OCI-M1 (cell line): ENCODE results near the gene ARHGEF12.

ENCODE experiments used
- DNase-seq: peaks from one replicate; lab custom pipeline; 2025; lab: John Stamatoyannopoulos, UW

Gene ARHGEF12

DNA sequence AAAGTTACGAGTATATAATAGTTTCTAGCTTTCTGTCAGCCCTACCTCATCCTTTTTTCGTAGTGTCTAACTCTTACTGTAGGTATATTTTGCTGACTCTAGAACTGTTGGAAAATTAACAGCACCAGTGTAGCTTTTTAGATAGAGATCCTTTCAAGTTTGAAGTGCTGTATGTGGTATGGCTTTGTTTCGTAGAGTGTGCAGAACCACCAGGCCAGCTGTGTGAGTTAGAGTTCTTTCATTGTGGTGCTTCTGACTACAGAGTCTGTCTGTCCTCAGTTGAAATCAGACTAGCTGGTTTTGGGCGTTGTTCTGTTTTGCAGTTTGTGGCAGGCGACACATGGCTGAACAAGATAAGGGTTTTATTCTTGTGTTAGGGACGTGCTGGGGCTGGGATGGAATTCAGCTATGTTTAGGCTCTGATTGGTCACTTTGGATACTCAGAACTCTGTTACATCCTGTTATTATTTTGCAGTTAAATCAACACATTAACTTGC lies 3.2 kb downstream of the ARHGEF12 start:
- peak; percentile 99 for DNase-seq

DNA sequence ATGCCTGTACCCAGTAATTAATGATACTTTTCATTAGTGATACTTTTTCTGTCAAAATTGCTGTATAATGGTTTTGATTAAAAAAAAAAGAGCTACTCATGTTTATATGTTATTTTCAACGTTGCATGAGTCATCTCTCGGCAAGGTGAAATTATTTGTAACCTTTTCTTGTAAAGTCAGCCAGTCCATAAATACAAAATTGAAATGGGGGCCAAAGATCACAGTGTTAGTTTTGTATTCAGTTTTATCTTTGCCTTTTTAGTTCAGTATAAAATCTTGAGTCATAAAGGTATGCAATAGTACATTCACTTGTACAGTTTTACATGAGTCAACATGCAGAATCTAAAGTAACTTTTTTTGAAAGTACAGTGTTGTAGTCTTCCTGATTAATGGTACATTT lies 4.3 kb downstream of the ARHGEF12 start:
- DNase-seq: no peak

DNA sequence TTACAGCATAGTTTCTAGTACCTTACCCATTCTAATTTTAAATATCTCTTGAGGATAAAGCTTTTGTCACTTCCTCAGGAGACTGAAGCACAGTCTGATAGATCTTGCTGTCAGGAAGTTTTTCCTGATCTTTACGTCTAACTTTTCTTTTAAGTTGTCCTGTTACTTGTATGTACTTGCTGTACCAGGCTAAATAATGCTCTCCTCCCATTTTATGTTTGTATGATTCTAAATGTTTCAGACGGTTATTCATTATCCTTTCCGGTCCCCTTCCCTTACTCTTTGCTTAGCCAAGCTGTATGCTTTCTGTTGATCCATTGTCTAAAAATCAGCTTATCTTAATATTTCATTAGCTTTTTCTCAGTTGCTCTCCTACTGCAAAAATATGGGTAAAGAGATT lies 6.0 kb downstream of the ARHGEF12 start:
- peak; percentile 41 for DNase-seq

DNA sequence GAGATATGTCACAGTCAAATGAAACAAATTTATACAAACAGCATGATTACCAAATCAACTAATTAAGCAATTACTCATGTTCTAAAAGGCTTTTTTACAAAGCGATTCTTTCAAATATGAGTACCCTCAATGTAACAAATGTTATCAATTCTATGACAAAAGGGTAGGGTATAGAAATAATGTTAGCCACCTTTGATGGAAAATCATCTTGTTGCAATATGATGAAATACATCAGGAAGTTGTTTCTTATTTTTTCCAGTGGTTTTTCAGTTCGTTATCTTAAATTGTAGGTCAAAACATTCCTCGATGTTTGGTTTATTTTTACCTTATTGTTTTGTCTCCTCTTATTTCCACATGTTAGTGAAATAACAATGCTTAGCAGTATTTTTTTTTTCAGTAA lies 6.5 kb downstream of the ARHGEF12 start:
- no peak for DNase-seq

DNA sequence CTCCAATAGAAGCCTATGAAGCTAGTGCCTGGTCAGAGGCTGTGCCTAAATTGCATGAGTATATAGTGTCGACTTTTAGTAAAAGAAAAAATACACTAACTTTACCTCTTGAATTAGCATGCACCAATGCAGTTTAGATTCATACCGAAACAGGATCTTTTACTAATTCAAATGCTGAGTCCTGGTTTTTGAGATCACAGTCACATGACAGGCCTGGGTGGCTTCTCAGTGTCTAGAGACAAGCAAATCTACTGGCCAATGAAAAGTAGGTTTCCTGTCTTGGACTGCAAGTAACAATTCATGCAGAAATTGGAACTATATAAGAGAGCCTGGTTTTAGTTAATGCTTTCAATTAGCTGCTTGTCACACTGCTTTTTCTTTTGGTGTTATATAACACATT lies 7.2 kb downstream of the ARHGEF12 start:
- peak; percentile 61 for DNase-seq

DNA sequence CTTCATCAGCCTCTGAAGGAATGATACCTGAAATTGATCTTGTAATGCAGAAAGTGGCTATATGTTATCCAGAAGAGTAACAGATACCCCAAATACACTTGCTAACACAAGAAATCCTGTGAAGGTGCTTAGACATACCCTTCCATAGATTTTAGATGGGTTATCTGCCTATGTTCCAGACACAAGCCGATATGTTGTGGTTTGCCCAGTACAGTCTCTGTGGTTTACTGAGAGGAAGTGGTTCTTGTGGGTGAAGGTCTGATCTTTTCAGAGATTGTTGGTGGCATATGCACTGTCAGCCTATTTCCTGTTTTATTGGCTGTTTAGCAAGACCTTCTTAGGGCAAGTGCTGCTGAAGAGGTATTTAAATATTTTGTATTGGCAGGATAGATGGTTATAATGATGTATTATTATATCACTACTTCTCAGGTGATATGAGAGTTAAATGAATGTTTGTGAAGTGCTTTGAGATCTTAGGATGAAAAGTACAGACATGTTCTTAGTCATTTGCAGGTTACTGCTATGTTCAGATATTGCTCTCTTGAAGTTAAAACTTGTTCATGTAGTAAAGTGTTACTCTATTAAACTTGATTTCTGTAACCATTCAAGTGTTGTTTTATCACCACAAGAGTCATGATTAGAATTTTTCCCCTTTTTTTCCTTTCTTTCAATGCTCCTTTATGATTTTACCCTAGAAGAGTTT lies 8.2 kb downstream of the ARHGEF12 start:
- peak; percentile 98 for DNase-seq

DNA sequence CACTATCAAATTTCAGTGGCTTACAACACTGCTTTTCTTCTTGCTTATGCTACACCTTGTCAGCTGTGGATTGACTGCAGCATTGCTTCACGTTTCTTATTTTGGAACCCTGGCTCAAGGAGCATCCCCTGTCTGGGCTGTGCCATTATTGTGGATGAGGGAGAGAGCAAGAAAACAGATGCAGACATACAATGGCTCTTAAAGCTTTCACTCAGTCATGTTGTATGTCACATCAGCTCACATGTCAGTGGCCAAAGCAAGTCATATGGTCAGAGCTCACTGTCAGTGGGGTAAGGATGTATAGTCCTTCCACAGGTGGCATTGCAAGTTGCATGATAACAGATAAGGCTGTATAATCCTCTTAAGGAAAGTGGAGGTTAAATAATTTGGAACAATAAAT lies 10.0 kb downstream of the ARHGEF12 start:
- peak; percentile 26 for DNase-seq

DNA sequence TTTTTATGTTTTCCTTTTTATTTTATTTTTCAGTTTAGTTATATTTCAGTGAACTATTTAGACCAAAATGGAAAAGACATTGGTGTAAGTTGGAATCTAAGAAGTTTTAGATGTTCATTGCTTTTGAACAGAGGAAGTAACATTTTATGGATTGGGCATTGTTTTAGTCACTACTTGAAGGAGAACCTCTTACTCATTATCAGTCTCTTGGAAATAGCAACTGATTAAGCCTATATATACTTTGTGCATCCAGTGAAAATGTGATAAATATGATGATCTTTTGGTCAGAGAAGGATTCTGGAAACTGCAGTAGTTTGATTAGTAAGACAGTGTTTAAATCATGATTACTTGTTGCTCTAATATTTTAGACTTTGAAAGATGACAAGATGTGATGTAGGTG lies 14.4 kb downstream of the ARHGEF12 start:
- DNase-seq: no peak

DNA sequence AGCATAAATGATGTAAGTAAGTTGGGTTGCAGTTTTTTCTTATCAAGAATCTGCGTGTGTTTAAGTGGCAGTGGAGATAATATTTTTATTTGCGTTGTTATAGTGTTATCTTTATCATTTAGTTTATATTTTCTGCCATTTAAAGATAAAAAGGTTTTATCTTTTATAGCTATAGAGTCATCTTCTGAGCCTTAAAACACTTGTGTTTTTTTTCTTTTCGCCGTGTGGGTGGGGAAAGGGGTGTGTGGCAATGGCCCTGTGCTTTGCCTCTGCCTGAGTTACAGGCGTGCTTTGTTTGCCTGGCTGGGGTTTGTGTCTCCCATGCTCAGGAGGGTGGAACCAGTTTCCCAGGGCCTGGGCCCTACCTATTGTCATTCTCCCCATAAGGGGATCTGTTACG lies 16.2 kb downstream of the ARHGEF12 start:
- no peak for DNase-seq

DNA sequence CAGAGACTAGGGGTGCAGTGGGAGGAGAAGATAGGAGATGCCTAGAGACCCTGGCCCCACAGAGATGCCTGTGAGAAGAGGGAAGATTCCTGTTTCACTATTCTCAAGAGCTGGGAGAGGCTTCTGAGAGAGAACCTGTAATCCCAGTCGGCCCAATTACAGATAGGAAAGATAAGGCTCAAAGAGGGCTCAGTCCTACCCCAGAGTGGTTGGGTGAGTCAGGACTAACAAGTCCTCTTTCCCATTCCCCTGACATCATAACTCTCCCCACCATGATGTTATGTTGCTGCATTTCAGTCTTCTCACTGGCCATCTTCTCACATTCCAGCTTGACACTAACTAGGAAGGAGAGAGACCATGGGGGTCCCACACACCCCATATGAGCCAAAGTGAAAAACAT lies 17.9 kb downstream of the ARHGEF12 start:
- no peak for DNase-seq

DNA sequence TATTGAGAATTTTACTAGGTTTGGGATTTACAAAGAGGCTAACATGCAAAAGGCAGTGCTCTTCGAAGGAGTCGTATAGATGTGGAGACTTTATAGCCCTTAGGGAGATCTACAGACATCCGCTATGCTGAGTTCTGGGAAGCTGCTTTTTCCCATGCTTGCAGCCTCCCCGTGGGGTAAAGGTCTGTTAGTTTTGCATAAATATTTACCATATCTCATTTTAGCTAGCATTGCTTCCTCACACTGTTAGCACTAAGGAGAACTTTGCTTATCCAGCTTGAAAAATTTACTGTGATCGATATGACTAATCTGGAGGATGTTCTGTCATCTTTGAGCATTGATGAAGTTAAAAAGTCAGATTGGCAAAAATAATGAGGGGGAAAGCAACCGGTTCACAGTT lies 18.6 kb downstream of the ARHGEF12 start:
- no peak for DNase-seq

DNA sequence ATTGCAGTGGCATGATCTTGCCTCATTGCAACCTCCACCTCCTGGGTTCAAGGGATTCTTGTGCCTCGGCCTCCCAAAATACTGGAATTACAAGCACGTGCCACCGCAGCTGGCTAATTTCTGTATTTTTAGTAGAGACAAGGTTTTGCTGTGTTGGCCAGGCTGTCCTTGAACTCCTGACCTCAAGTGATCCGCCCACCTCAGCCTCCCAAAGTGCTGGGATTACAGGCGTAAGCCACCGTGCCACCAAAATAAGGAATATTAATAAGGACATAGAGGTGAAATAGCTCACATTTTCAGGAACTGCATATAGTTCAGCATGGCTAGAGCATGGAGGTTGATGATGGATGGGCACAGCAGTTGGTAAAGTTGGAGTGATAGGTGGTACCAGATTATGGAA lies 21.4 kb downstream of the ARHGEF12 start:
- DNase-seq: no peak

DNA sequence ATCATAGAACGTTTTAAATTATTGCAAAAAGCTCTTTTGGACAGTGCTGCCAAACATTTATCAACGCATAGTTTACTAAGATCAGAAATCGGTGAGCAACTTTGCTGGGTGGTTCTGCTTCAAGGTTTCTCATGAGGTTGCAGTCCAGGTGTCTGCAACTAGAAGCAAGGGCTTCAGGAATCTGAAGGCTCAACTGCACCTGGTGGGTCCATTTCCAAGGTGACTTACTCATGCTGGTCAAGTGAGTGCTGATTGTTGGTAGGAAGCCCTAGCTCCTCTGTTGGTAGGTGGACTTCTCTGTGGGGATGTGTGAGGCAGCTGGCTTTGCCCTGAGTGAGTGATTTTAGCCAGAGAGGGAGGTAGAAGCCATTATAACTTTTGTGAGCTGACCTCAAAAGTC lies 22.5 kb downstream of the ARHGEF12 start:
- no peak for DNase-seq

DNA sequence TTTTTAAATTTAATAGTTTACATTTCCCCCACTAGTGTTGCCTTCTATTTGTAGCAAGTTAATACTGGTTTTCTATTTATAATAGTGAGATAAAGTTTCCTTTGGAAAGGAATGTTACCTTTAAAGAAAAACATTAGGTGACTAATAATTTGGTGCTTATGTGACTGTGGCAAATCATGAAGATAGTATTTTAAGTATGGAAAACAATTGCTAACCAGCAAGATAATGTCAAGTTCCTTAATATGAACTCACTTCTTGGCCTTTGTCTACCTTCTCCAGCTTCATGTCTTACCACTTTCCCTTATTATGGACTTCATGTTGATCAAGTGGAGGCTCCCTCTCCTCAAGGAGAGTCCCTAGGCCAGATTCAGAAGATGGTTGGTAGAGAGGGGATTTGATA lies 27.2 kb downstream of the ARHGEF12 start:
- DNase-seq: no peak

DNA sequence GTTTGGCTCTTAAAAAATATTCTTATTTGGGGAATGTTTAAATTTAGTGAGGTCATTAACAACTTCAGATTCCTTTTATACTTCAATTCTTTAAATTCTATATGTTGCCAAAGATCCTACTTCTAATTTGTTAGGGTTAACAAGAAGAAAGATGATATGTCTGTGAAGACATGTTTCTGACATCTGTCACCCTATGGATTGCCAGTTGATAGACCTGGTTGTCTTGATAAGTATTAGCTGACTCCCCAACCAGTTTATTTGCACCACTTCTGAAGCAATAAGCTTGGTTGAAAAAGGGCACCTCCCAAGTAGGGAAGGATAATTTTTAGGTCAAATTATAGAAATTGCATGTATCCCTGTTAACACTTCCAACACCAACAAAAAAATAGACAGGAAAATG lies 29.3 kb downstream of the ARHGEF12 start:
- no peak for DNase-seq

DNA sequence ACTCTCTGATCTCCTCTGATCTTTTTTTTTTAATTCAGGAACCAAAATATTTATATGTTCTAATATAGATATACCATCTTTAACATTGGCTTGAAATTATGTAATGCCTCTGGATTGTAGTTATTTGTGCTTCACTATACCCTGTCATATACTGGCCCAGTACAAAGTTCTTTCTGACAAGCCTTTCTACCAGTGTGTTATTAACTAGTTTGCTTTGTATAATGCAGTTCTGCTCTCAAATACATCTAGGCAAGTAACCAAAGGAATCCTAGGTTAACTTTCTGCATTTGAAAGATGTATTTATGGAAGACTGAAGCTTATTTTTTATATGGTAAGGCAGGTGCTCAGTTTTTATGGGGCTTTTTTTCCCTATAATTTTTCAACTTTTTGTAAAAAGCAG lies 36.1 kb downstream of the ARHGEF12 start:
- no peak for DNase-seq

DNA sequence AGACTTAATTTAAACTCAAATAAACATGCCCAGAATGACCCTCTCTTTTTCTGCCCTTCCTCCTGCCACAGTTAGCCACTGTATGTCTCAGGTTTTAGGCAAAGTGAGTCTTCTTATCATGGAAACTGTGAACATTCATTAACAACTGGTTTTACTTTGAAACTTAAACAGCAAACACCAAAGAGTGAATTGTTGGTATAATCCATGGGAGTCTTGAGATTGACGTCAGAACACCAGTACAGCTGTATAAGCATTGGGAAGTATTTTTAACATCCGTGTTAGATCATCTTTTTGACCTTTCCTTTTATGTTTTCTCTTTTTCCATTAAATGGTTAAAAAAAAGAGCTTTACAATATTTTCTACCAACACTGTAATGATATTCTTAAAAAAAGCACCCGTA lies 38.9 kb downstream of the ARHGEF12 start:
- DNase-seq: no peak

DNA sequence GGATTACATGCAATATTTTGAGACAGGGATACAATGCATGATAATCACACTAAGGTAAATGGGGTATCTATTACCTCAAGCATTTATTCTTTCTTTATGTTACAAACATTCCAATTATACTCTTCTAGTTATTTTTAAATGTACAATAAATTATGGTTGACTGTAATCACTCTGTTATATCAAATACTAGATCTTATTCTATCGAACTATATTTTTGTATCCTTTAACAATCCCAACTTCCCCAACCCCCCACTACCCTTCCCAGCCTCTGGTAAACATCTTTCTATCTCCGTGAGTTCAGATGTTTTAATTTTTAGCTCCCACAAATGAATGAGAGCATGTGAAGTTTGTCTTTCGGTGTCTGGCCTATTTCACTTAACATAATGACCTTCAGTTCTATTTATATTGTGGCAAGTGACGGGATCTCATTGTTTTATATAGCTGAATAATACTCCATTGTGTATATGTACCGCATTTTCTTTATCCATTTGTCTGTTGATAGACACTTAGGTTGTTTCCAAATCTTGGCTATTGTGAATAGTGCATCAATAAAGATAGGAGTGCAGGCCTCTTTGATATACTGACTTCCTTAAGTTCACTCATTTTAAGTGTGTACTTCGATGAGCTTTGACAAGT lies 40.5 kb downstream of the ARHGEF12 start:
- DNase-seq: no peak

DNA sequence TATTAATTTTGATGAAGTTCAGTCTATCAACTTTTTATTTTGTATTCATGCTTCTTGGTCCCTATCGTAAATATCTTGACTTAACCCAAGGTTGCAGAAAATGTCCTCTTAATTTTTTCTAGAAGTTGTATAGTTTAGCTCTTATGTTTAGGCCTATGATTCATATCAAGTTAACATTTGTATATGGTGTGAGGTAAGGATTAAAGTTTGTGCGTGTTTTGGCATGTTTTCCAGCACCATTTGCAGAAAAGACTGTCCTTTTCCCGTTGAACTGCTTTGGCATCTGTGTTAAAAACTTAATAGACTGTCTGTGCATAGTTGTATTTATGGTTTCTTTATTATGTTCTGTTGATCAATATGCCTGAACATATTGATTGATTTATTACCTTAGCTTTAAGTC lies 42.3 kb downstream of the ARHGEF12 start:
- no peak for DNase-seq

DNA sequence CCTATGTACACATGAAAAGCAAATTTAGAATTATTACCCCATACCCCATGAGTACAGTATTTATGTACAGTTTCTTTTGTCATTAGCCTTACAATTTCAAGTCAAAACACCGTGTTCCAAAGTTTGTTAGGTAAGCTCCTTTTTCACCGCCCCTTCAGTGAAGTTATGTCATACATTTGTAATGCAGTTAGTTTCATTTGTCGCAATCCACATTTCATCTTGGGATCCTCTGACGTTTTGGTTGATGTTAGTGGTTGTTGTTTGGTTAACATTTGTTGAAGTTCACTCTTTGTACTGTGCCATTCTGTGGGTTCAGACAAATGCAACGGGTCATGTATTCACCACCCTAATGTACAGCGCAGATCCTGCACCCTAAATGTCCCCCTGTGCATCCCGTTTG lies 45.2 kb downstream of the ARHGEF12 start:
- no peak for DNase-seq

DNA sequence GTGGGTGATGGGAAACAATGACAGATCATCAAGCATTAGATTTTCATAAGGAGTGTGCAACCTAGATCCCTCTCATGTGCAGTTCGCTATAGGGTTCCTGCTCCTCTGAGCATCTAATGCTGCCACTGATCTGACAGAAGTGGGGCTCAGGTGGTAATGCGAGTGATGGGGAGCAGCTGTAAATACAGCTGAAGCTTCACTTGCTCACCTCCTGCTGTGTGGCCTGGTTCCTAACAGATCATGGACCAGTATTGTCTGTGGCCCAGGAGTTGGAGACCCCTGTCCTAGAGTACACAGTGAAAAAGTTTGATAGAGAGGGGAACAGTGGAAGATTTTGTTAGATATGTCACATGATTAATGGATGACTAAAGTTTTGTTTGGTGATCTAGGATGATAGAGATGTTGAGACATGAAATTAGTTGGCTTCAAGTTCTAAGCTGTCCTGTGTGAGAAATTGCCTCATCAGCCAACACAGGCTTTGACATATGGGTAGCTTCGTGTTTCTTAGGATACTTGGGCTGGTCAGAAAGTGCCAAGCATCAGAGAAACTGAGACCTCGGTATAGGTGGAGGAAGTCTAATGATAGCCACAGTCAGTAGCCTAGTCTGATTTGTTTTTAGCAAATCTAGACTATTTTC lies 47.4 kb downstream of the ARHGEF12 start:
- DNase-seq: no peak

DNA sequence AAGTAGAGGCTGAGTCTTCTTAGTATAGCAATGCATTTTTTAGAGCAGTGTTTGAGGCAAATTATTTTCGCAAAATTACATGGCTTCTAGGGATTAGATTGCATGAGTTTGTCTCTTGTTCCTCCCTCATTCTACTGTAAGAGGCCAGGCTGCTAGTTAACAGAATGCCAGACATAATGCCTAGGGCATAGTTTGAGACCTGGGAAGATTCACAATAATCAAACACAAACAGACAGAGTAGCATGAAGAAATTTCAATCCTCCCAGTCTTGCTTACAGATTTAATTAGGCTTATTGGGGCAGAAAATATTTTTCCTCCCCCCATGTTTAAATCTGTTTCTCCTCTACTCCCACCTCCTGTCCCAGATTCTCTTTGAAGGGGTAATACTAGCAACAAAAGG lies 48.3 kb downstream of the ARHGEF12 start:
- DNase-seq: no peak

DNA sequence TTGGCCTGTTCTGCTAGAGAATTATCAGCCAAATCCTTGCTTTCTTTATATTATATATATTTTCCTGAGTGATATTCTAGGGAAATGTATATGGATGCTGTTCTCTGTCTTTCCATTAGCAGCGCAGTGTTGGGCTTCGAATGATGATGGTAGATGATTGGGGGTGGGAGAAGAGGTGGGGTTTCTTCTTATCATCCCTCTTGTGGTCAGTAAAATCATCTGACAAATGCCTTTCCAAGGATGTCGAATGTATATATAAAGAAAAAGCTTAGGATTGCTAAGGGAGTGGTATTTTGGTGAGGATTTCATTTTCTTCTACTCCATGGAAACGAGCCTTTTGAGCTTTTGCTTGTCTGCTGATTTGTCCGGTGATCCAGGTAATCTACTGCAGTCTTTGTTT lies 48.9 kb downstream of the ARHGEF12 start:
- DNase-seq: peak; percentile 18
